HG02981 (cell line): ENCODE data around the gene LINGO3.
"Not testable (repeated sequence)": the region's sequence is repeated elsewhere in the genome, so short reads cannot be mapped to it uniquely, and the experiment has no call there.

ENCODE experiments used
- ATAC-seq: cut with Tn5 transposase; IDR thresholded peaks from one replicate; pipeline ENCODE4 v1.9.1; 2021; ENCODE audit warnings: mild to moderate bottlenecking, moderate library complexity; ENCODE audit not compliant: unreplicated experiment

The LINGO3 gene

GRCh38 chr19:2308114-2308556, at the start of gene LINGO3:
LINGO3 (minus strand) TSS chr19:2308154; CDS start chr19:2291776, 16,378 bp downstream.
- no peak for ATAC-seq

DNA sequence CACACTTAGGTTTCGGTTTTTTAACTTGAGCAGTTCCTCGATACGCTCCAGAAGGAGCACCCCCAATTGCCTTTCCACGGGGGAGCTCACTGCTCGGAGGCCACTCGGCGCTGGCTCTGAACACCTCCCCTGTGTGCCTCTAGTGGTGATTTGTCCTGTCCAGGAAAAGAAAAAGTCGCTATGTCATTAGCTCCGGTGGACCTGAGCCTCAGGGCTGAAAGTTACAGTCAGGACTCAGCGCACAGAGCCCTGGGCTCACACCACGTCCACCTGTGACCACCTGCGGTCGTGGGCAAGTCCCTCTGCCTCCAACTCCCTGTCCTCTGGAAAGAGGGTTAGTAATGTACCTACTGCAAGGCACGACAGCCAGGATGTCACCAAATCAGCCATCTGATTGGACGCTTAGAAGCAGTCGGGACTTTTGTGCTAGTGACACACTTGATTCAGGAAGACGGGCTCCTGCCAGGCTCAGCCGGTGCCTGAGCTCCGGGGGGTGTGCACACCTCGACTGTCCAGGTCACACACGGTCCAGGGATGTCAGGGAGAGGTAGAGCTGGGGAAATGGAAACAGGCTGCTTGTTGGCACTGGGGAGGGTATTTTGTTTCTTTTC, 48.2 kb upstream of the LINGO3 start:
- no peak for ATAC-seq

DNA sequence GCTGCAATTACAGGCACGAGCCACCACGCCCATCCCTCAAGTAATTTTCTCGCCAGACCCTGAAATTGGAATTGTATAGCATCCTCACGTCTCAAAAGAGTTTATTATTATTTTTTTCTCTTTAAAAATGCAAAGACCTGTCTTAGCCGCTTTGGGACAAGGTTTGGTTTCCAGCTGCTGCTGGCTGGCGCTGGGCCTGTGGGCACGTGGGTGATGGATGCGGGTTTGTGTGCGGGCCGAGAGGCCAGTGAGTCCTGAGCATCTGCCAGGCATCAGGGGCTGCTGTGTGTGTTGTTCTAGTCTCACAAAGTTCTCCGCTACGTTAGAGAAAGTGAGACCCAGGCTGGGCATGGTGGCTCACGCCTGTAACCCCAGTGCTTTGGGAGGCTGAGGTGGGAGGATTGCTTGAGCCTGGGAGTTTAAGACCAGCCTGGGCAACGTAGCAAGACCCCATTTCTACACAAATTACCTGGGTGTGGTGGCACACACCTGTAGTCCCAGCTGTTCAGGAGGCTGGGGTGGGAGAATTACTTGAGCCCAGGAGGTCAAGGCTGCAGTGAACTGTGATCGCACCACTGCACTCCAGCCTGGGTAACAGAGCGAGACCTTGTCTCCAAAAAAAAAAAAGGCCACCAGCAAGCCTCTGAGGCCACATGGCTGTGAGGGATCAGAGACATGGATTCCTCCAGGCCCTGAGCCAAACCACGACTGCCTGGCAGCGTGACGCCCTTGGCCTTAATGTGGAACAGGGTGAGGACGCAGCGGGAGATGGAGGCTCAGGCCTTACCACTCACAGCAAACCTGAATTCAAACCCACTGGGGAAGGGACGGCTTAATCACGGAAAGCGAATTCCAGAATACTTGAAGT, 47.4 kb upstream of the LINGO3 start:
- ATAC-seq, result no peak

DNA sequence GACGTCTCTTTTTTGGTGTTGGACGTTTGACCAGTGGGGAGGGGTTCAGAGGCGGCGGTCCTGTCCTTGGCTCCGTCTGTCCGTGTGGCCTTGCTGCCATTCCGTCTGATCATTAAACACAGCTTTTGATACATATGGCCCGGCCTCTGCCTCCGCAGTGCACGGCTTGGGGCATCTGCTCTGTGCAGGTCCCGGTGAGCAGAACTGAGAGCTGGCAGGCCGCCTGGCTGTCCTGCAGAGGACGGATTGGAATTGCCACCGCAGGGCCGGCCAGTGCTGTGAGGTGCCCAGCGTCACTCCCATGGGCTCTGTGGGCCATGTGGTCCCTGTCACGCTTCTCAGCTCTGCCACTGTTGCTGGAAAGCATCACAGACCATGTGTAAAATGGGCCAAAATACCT, 46.7 kb upstream of the LINGO3 start:
- ATAC-seq, result no peak

DNA sequence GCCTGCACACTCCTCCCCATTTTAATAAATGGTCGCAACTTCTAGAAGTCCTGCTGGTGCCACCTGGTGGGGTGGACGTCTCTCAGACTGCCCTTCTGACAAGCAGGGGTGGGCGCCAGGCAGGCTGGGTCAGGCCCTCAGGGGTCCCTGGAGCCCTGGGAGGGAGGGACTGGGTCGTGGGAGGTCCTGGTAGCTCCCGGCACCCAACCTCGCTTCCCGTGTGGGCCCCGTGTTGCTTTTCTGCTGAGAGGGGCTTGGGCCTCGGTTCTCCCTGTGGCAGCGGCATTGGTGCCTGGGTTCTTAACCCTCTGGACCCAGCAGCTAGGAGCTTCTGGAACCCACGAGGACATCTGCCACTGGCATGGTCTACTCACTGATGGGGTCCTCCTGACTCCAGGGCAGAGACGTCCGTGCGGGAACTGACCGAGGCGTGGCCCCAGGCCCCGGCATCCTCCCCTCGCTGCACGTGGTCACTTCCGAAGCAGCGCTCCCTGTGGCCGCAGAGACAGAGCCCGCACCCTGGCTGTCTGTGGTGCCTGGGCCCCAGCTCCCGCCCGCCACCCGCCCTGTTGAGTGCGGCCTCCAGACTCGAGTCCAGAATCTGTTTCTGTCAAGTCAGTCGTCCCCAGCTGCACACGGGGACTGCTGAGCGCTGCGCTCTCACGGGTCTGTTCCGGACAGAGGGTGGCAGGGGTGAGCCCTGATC, 46.1 kb upstream of the LINGO3 start:
- no peak for ATAC-seq

GRCh38 chr19:2353159-2353886, 45.4 kb upstream of the LINGO3 start:
- no peak for ATAC-seq

DNA sequence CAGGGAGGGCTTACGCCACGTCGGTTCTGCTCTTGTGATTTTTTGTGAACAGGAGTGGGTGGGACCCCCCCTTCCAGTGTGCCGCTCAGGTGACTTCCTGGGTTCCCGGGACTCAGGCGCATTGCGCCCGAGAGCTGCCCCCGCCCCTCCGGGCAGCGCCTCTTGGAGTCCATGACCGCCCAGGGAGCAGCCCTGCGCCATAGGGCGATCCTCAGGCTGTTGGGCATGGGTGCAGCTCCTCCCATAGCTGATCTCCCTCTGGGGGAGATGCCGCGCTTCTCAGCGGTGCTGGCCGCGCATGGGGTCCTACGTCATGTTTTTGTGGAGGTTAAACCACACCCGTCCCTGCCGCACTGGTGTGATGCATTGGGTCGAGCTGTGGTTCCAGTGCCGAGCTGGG, 44.2 kb upstream of the LINGO3 start:
- no peak for ATAC-seq

DNA sequence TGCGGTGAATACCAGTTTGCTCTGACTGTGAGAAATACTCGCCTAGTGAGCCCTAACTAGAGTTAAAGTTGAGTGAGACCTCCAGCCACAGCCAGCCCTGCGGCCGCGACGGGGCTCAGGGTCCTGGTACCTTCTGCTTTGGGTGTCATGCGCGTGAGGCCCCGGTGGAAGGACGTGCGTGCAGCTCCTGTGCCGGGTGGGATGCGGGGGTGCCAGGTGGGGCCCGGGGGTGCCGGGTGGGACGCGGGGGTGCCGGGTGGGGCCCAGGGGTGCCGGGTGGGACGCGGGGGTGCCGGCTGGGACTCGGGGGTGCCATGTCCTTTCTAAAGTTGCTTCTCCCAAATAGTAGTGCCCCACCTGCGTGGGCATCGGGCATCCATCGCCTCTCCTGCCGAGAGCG, 43.6 kb upstream of the LINGO3 start:
- no peak for ATAC-seq

- no peak for ATAC-seq
Observed at GRCh38 chr19:2350656-2351055, 42.7 kb upstream of the LINGO3 start.

DNA sequence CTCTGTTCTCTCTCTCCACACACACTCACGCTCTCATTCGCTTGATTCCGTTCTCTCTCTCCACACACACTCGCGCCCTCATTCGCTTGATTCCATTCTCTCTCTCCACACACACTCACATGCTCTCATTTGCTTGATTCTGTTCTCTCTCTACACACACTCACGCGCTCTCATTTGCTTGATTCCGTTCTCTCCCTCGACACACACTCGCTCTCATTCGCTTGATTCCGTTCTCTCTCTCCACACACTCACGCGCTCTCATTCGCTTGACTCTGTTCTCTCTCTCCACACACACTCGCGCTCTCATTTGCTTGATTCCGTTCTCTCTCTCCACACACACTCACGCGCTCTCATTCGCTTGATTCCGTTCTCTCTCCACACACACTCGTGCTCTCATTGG, 41.9 kb upstream of the LINGO3 start:
- ATAC-seq, result not testable (repeated sequence)

GRCh38 chr19:2345794-2346663, 38.1 kb upstream of the LINGO3 start:
- no peak for ATAC-seq

DNA sequence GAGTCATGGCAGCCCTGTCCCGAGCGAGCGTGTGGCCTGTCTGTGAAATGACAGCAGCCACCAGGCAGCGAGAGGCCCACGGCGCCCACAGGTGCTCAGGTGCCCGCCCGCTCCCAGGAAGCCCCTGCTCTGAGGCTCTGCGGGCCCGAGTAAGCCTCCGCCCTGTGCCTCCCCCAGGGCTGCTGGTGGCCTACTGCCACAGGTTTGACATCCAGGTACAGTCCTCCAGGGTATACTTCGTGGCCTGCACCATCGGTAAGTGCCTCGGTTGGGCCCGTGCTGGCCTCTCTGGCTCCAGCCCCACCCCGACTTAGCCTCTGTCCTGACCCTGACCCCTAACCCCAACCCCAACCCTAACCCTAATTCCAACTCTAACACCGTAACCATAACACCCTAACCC, 37.1 kb upstream of the LINGO3 start:
- no peak for ATAC-seq

GRCh38 chr19:2344381-2344870, 36.5 kb upstream of the LINGO3 start:
- no peak for ATAC-seq

DNA sequence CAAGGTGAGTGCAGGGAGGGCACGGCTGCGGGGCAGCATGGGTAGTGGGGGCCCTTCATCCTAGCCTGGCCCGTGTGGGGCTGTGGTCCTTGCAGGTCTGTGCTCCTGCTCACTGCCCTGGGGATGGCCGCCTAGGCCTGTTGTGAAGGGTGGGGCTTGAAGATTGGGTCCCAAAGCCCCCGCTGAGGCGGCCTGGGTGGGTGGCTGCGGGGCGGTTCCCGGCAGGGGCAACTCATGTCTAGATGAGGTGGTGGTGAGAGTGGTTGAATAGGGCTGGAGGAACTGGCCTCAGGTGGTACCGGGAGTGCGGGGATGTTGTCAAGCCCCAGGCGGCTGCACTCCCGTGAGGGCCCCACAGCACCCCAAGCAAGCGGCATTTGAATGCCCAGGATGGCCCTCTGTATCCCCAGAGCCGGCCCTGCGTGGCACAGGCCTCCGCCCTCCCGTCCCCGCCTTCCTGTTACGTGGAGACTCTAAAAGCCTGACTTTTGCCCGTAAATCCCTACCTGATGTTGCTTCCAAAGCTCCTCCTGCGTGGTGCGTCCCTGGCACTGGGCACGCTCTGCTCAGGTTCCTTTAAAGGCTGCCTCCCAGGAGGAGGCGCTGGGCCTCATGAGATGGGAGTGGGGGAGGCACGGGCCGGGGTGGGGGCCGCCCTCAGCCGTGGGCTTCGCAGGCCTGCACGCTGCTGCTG, 35.5 kb upstream of the LINGO3 start:
- no peak for ATAC-seq

GRCh38 chr19:2342656-2343288, 34.8 kb upstream of the LINGO3 start:
- ATAC-seq, result no peak

DNA sequence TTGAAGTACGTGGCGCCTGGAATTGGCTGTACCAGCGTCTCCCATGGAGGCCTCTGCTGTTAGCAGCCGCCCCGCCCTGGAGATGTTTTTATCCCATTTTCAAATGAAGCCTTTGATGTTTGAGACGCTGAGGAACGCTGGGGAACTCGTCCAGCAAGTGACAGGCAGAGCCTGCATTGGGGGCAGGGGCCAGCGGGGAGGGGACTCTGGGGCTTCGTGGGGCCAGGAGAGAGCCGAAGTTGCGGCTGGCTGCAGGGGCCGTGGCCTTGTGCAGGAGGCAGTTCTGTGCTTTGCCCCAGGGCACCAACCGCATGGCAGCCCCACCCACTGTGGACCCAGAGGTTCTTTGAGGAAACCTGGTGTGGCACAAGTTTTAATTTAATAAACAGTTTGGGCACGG, 34.0 kb upstream of the LINGO3 start:
- no peak for ATAC-seq

GRCh38 chr19:2341244-2341751, 33.3 kb upstream of the LINGO3 start:
- no peak for ATAC-seq

- ATAC-seq, result no peak
Observed at GRCh38 chr19:2340496-2341243, 32.7 kb upstream of the LINGO3 start.
